WTC11 (cell line): Measurements from ENCODE around the gene SLC28A1. TPM values are rescaled to one million over a fixed set of nuclear protein-coding genes. Genes with fewer than 3 reads are reported as not detected.

Source experiments
- ATAC-seq: fragments of 200-7000 bp; cut with Tn5 transposase; 2 replicates; pipeline ENCODE4 v1.10.0; 2021; ENCODE audit warnings: mild to moderate bottlenecking, moderate library complexity
- CTCF ChIA-PET: fragments of 300-600 bp; sonication (Branson Sonifier 250); formaldehyde crosslinking; loops from one replicate; lab custom pipeline; 2021; ENCODE audit warnings: antibody characterized with exemption; lab: Charles Lee
- POLR2A ChIA-PET: fragments of 350-600 bp; sonication (Branson Sonifier 250); formaldehyde crosslinking; loops from one replicate; lab custom pipeline; 2021; ENCODE audit warnings: antibody characterized with exemption; lab: Charles Lee
- DNase-seq: peaks from one replicate; pipeline ENCODE4 v3.0.0; 2021; ENCODE audit warnings: low spot score
- H3K27ac Mint-ChIP-seq: 2 replicates; pipeline ENCODE4 v1.8.0; 2021; ENCODE audit warnings: mixed read lengths
- H3K27me3 Mint-ChIP-seq: 2 replicates; pipeline ENCODE4 v1.8.0; 2021; ENCODE audit warnings: low read depth, mild to moderate bottlenecking, moderate library complexity, mixed read lengths
- H3K36me3 Mint-ChIP-seq: 2 replicates; pipeline ENCODE4 v1.8.0; 2021; ENCODE audit warnings: mixed read lengths
- H3K4me1 Mint-ChIP-seq: 2 replicates; pipeline ENCODE4 v1.8.0; 2022; ENCODE audit warnings: mixed read lengths
- H3K4me3 Mint-ChIP-seq: 2 replicates; pipeline ENCODE4 v1.8.0; 2021; ENCODE audit warnings: mild to moderate bottlenecking, moderate library complexity, mixed read lengths
- H3K9me3 Mint-ChIP-seq: 2 replicates; pipeline ENCODE4 v1.8.0; 2021; ENCODE audit warnings: mixed read lengths
- AFF4 ChIP-seq: sonication (generic); formaldehyde crosslinking; IDR thresholded peaks from 2 replicates; pipeline ENCODE4 v1.8.1; 2023; ENCODE audit warnings: mild to moderate bottlenecking, missing genetic modification reagents, borderline replicate concordance
- ATF2 ChIP-seq: sonication (generic); formaldehyde crosslinking; IDR thresholded peaks from 2 replicates; pipeline ENCODE4 v1.8.1; 2022; ENCODE audit warnings: low read depth, missing genetic modification reagents, borderline replicate concordance
- CREB1 ChIP-seq: sonication (generic); formaldehyde crosslinking; IDR thresholded peaks from 2 replicates; pipeline ENCODE4 v1.8.0; 2023; ENCODE audit warnings: mild to moderate bottlenecking, missing genetic modification reagents
- FOXJ3 ChIP-seq: sonication (generic); formaldehyde crosslinking; IDR thresholded peaks from 2 replicates; pipeline ENCODE4 v1.9.0; 2021; ENCODE audit warnings: missing genetic modification reagents, mild to moderate bottlenecking, borderline replicate concordance
- FOXK1 ChIP-seq: sonication (generic); formaldehyde crosslinking; IDR thresholded peaks from 2 replicates; pipeline ENCODE4 v1.8.0; 2022; ENCODE audit warnings: mild to moderate bottlenecking, moderate library complexity, missing genetic modification reagents
- FOXP4 ChIP-seq: sonication (generic); formaldehyde crosslinking; IDR thresholded peaks from 2 replicates; pipeline ENCODE4 v1.8.0; 2022; ENCODE audit warnings: mild to moderate bottlenecking, missing genetic modification reagents
- GABPB1 ChIP-seq: sonication (generic); formaldehyde crosslinking; IDR thresholded peaks from 2 replicates; pipeline ENCODE4 v1.8.1; 2023; ENCODE audit warnings: mild to moderate bottlenecking, missing genetic modification reagents
- GRHL2 ChIP-seq: fragments of 250-450 bp; sonication (Bioruptor Pico); IDR thresholded peaks from 2 replicates; pipeline ENCODE4 v1.8.0; 2022; ENCODE audit warnings: mild to moderate bottlenecking, moderate library complexity; ENCODE audit not compliant: insufficient replicate concordance, severe bottlenecking
- JAZF1 ChIP-seq: fragments of 250-450 bp; sonication (Bioruptor Pico); IDR thresholded peaks from 2 replicates; pipeline ENCODE4 v1.9.0; 2021; ENCODE audit warnings: moderate library complexity, mild to moderate bottlenecking, inconsistent platforms
- JUN ChIP-seq: sonication (generic); formaldehyde crosslinking; IDR thresholded peaks from 2 replicates; pipeline ENCODE4 v1.8.0; 2023; ENCODE audit warnings: mild to moderate bottlenecking, missing genetic modification reagents
- MAX ChIP-seq: sonication (generic); formaldehyde crosslinking; IDR thresholded peaks from 2 replicates; pipeline ENCODE4 v1.8.0; 2022; ENCODE audit warnings: mild to moderate bottlenecking, missing genetic modification reagents
- NFE2L1 ChIP-seq: sonication (generic); formaldehyde crosslinking; IDR thresholded peaks from 2 replicates; pipeline ENCODE4 v1.8.1; 2023; ENCODE audit warnings: missing genetic modification reagents
- PRRX2 ChIP-seq: fragments of 250-450 bp; sonication (Bioruptor Pico); IDR thresholded peaks from 2 replicates; pipeline ENCODE4 v1.8.0; 2021; ENCODE audit warnings: mild to moderate bottlenecking
- RORB ChIP-seq: fragments of 250-450 bp; sonication (Bioruptor Pico); IDR thresholded peaks from 2 replicates; pipeline ENCODE4 v1.9.0; 2021; ENCODE audit warnings: mild to moderate bottlenecking
- SMAD4 ChIP-seq: sonication (generic); formaldehyde crosslinking; IDR thresholded peaks from 2 replicates; pipeline ENCODE4 v1.8.0; 2022; ENCODE audit warnings: mild to moderate bottlenecking, missing genetic modification reagents
- SOX15 ChIP-seq: fragments of 250-450 bp; sonication (Bioruptor Pico); IDR thresholded peaks from 2 replicates; pipeline ENCODE4 v1.9.0; 2021; ENCODE audit warnings: mild to moderate bottlenecking
- SP1 ChIP-seq: sonication (generic); formaldehyde crosslinking; conservative IDR thresholded peaks from 2 replicates; pipeline ENCODE4 v1.8.1; 2022; ENCODE audit warnings: missing genetic modification reagents
- ZNF121 ChIP-seq: sonication (generic); formaldehyde crosslinking; IDR thresholded peaks from 2 replicates; pipeline ENCODE4 v1.8.0; 2023; ENCODE audit warnings: missing genetic modification reagents
- ZNF532 ChIP-seq: fragments of 250-450 bp; sonication (Bioruptor Pico); IDR thresholded peaks from 2 replicates; pipeline ENCODE4 v1.9.0; 2021; ENCODE audit warnings: mild to moderate bottlenecking, borderline replicate concordance
- total RNA-seq: library from RNA; stranded (reverse); gene quantifications from 3 replicates; pipeline ENCODE4 v1.2.3, GENCODE V29; 2021
- TF ChIP-seq, protein P1 (sequence below): sonication (generic); formaldehyde crosslinking; conservative IDR thresholded peaks from 2 replicates; pipeline ENCODE4 v1.8.1; 2022; ENCODE audit warnings: mild to moderate bottlenecking, missing genetic modification reagents
- TF ChIP-seq, protein P2 (sequence below): fragments of 250-450 bp; sonication (Bioruptor Pico); conservative IDR thresholded peaks from 2 replicates; pipeline ENCODE4 v1.9.0; 2021; ENCODE audit warnings: mild to moderate bottlenecking
- TF ChIP-seq, protein P3 (sequence below): fragments of 250-450 bp; sonication (Bioruptor Pico); IDR thresholded peaks from 2 replicates; pipeline ENCODE4 v1.8.0; 2021; ENCODE audit warnings: mild to moderate bottlenecking

SLC28A1 gene
- total RNA-seq, 1 experiment from 2014 or later: not detected

- no peak for TF ChIP-seq ATF2 (CRISPR knock-in tag)
- TF ChIP-seq ZNF532 (CRISPR knock-in tag): no peak
- TF ChIP-seq, protein P1, sequence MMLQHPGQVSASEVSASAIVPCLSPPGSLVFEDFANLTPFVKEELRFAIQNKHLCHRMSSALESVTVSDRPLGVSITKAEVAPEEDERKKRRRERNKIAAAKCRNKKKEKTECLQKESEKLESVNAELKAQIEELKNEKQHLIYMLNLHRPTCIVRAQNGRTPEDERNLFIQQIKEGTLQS: no peak
Observed at GRCh38 chr15:84913360-84913723, 28.9 kb downstream of the SLC28A1 start (continued).

GRCh38 chr15:84914351-84914750 is 29.9 kb downstream of the SLC28A1 start:
- ChIA-PET POLR2A (no interaction called here), CTCF (interaction anchor here (0.7 to 2.2 kb wide), 2 partner anchors 14 to 36 kb away, joined by 3 to 9 read pairs; no protein-coding TSS in a partner anchor)

More at GRCh38 chr15:84914351-84914750, 29.9 kb downstream of the SLC28A1 start:
- Mint-ChIP-seq H3K36me3 (no peaks in the 10 kb centered on the region), H3K4me1 (peaks cover 2% of the 10 kb centered on the region)
- no peak for DNase-seq
- TF ChIP-seq GRHL2 (CRISPR knock-in tag) (no peak), CREB1 (CRISPR knock-in tag) (no peak), AFF4 (CRISPR knock-in tag) (no peak), JUN (no peak), FOXJ3 (CRISPR knock-in tag) (no peak), RORB (CRISPR knock-in tag) (no peak), SMAD4 (CRISPR knock-in tag) (no peak), FOXP4 (CRISPR knock-in tag) (no peak), GABPB1 (CRISPR knock-in tag) (no peak), NFE2L1 (CRISPR knock-in tag) (no peak), SP1 (no peak), SOX15 (no peak), FOXK1 (CRISPR knock-in tag) (no peak), PRRX2 (CRISPR knock-in tag) (no peak), JAZF1 (no peak), MAX (no peak), ZNF121 (CRISPR knock-in tag) (no peak)
- TF ChIP-seq, protein P2, sequence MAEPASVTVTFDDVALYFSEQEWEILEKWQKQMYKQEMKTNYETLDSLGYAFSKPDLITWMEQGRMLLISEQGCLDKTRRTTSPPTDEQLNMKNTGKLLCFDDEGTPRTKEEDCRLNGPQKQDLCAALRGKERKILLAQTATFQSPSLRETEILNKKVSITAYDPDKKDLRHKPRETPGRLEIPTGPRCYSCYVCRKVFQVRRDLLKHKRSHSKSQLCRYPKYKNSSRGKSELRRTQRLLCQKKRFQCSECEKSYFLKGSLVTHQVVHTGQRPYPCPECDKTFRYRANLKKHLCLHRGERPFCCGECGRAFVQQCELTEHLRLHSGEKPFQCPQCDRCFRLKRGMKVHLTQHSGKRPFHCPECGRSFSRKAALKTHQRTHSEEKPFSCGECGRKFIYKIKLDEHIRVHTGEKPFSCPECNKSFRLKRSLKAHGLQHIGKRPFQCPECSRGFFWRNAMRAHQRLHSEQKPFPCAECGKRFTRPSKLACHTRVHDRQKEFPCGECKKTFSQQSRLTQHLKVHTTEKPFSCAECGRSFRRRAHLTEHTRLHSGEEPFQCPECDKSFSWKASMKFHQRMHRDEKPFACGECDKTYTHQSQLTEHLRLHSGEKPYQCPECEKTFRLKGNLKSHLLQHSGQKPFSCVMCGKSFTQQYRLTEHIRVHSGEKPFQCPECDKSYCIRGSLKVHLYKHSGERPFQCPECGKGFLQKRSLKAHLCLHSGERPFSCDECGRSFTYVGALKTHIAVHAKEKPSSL (CRISPR knock-in tag): no peak
- TF ChIP-seq, protein P3, sequence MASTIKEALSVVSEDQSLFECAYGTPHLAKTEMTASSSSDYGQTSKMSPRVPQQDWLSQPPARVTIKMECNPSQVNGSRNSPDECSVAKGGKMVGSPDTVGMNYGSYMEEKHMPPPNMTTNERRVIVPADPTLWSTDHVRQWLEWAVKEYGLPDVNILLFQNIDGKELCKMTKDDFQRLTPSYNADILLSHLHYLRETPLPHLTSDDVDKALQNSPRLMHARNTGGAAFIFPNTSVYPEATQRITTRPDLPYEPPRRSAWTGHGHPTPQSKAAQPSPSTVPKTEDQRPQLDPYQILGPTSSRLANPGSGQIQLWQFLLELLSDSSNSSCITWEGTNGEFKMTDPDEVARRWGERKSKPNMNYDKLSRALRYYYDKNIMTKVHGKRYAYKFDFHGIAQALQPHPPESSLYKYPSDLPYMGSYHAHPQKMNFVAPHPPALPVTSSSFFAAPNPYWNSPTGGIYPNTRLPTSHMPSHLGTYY (CRISPR knock-in tag): no peak
- TF ChIP-seq, all 79 proteins: peak for 0
- H3K27me3 Mint-ChIP-seq: no peaks in the 10 kb centered on the region
- ATAC-seq: no peak
- H3K9me3 Mint-ChIP-seq: no peaks in the 10 kb centered on the region
- H3K4me3 Mint-ChIP-seq: no peak overlapping the region
- no peak overlapping the region for H3K27ac Mint-ChIP-seq
